Activated T-helper 2 cell treated with anti-CD3 and anti-CD28 coated beads, Interferon-gamma antibody, Interleukin-2, Interleukin-4, amounts not matched to agents 10 μg/mL and 5 μg/mL and 100 μg/mL, durations not matched to agents 14 hours and 24 hours and 36 hours (primary cell): ENCODE measurements around the gene CITED2. TPM values are rescaled to one million over a fixed set of nuclear protein-coding genes. Genes with fewer than 3 reads are reported as not detected.
A peak's percentile ranks its signal among the peaks of the same experiment; 100 is the strongest.
"Not testable (repeated sequence)": the region's sequence is repeated elsewhere in the genome, so short reads cannot be mapped to it uniquely, and the experiment has no call there.

Experiments
- DNase-seq: peaks from one replicate; pipeline ENCODE4 v3.0.0; 2021; ENCODE audit warnings: low spot score
- H3K27ac Mint-ChIP-seq: one replicate; pipeline ENCODE4 v1.8.0; 2021; ENCODE audit warnings: mixed read lengths
- H3K27me3 Mint-ChIP-seq: one replicate; pipeline ENCODE4 v1.8.0; 2021; ENCODE audit warnings: low read depth, mixed read lengths
- H3K36me3 Mint-ChIP-seq: one replicate; pipeline ENCODE4 v1.8.0; 2021; ENCODE audit warnings: low read depth, mixed read lengths
- H3K4me1 Mint-ChIP-seq: one replicate; pipeline ENCODE4 v1.8.0; 2021; ENCODE audit warnings: low read depth, mixed read lengths
- H3K4me3 Mint-ChIP-seq: one replicate; pipeline ENCODE4 v1.8.0; 2021; ENCODE audit warnings: low read depth, mild to moderate bottlenecking, moderate library complexity, mixed read lengths
- H3K9me3 Mint-ChIP-seq: one replicate; pipeline ENCODE4 v1.8.0; 2021; ENCODE audit warnings: mixed read lengths
- intact Hi-C: fragments of 100-400 bp; cut with micrococcal nuclease; formaldehyde crosslinking; loops from one replicate; pipeline ENCODE4 v1.15.1; 2023
- total RNA-seq: library from RNA; stranded (reverse); gene quantifications from 2 replicates; pipeline ENCODE4 v1.2.3, GENCODE V29; 2022

The CITED2 gene
- total RNA-seq, 1 donor from 2014 or later: 43.6 TPM

DNA sequence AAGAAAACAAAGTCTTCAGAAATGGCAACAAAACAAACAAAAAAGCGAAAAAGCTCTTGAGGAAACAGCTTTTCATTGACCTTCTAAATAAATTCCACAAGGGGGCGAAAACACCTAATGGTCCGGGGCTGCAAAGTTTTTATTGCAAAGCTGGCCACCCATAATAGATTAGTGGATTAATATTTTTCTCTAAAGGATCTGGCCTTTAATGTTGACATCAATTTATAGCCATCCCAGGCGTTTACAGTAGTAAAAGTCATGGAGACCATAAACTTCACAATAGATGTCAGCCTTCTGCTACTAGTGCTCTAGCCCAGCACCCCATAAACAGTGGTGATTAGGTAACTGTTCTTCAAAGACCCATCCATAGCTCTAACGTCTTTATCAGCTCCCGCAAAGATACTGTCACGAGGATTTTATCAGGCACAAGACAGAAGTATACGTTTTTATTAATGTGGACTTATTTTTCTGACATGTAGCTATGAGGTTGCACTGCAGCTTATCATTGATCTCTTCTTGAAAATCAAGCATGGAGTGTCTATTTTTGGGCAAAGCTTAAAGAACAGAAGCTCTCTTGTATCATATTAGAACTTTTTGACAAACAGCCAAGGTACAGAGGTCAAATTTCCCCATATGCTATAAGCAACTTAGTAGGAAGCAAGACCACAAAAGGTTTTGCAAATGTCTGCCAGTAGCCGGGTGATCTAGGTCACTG is 4.7 kb downstream of the CITED2 start:
- intact Hi-C loops: loop anchor here (5.0 to 10.0 kb wide), 5 partner anchors 398 to 1553 kb away; no protein-coding TSS in a partner anchor
- peaks cover under 1% of the 10 kb centered on the region for H3K27me3 Mint-ChIP-seq
- no peak overlapping the region for H3K4me3 Mint-ChIP-seq
- no peaks in the 10 kb centered on the region for H3K9me3 Mint-ChIP-seq
- DNase-seq: no peak
- H3K4me1 Mint-ChIP-seq: peaks cover 30% of the 10 kb centered on the region
- peaks cover 37% of the 10 kb centered on the region for H3K36me3 Mint-ChIP-seq
- peak overlapping the region; percentile 0 for H3K27ac Mint-ChIP-seq

DNA sequence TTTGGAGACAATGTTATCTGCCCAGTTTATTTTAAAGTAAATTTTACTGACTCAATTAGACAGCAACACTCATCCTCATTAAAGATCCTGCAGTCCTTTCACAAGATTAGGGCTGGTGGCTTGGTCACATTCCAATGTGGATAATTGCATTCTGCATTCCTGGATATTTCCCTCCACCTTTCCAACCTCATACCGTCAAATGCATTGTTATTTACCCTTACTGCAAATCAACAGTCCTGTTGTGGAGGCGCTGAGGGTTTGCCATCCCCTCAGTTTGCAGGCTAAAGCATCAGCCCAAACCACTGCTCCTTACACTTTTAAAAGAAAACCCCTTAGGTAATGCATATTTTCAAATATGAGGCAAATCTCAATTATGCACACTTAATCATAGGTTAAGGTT is 5.4 kb downstream of the CITED2 start:
- H3K9me3 Mint-ChIP-seq: no peaks in the 10 kb centered on the region

GRCh38 chr6:139368661-139369060 is 5.8 kb downstream of the CITED2 start:
- intact Hi-C loops: loop anchor here (5.0 kb wide), 1 partner anchor 776 kb away; no protein-coding TSS in a partner anchor
- Mint-ChIP-seq H3K9me3 (no peaks in the 10 kb centered on the region), H3K4me3 (no peak overlapping the region), H3K4me1 (peaks cover 37% of the 10 kb centered on the region), H3K36me3 (peaks cover 29% of the 10 kb centered on the region), H3K27me3 (peaks cover 1% of the 10 kb centered on the region), H3K27ac (no peak overlapping the region)
- no peak for DNase-seq

More for the DNA sequence above, 5.4 kb downstream of the CITED2 start:
- Mint-ChIP-seq H3K36me3 (peaks cover 33% of the 10 kb centered on the region), H3K4me3 (no peak overlapping the region), H3K4me1 (peaks cover 34% of the 10 kb centered on the region), H3K27me3 (peaks cover 1% of the 10 kb centered on the region), H3K27ac (no peak overlapping the region)
- intact Hi-C loops: loop anchor here (5.0 kb wide), 1 partner anchor 777 kb away; no protein-coding TSS in a partner anchor
- DNase-seq: no peak

DNA sequence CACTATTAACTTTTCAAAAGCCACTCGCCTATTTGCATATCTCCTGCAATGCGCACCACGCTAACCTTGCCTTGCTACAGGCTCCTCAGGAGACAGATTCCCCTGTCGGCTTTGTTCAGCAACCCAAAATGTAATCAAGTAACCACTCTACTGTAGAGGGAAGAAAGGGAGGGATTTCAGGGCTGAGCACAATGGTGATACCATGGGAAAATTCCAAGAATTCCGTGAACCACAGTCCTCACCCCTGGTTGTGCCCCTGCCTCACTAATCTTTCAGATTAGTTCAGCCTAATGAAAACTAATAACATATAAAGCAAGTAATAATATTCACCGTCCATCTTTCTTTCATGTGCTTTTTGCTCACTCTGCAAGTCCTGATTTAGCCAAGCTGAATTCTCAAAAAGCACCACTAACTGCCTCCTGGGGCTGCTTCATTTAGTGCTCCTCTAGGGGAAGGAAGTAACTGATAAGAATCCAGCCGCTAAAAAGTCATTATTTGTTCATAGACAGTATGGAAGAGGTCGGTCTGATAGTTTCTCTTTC is 6.6 kb downstream of the CITED2 start:
- H3K9me3 Mint-ChIP-seq: no peaks in the 10 kb centered on the region

GRCh38 chr6:139364982-139365379 is 9.5 kb downstream of the CITED2 start:
- Mint-ChIP-seq H3K27ac (no peak overlapping the region), H3K36me3 (no peaks in the 10 kb centered on the region), H3K4me1 (peaks cover 28% of the 10 kb centered on the region), H3K27me3 (peaks cover 1% of the 10 kb centered on the region), H3K4me3 (no peak overlapping the region), H3K9me3 (no peaks in the 10 kb centered on the region)
- no peak for DNase-seq
- intact Hi-C loops: loop anchor here (1.0 to 5.0 kb wide), 5 partner anchors 146 to 773 kb away; partner anchors contain the start of gene ABRACL

More for the DNA sequence above, 6.6 kb downstream of the CITED2 start:
- intact Hi-C loops: loop anchor here (5.0 kb wide), 1 partner anchor 776 kb away; no protein-coding TSS in a partner anchor
- H3K27ac Mint-ChIP-seq: no peak overlapping the region
- H3K36me3 Mint-ChIP-seq: peaks cover 23% of the 10 kb centered on the region
- H3K27me3 Mint-ChIP-seq: peaks cover 1% of the 10 kb centered on the region
- DNase-seq: no peak
- H3K4me3 Mint-ChIP-seq: no peak overlapping the region
- H3K4me1 Mint-ChIP-seq: peaks cover 41% of the 10 kb centered on the region

GRCh38 chr6:139364302-139364981 is 10.0 kb downstream of the CITED2 start:
- intact Hi-C loops: loop anchor here (1.0 to 2.0 kb wide), 4 partner anchors 145 to 548 kb away; partner anchors contain the start of gene ABRACL
- Mint-ChIP-seq H3K27me3 (peaks cover 1% of the 10 kb centered on the region), H3K4me3 (no peak overlapping the region), H3K27ac (no peak overlapping the region), H3K9me3 (no peaks in the 10 kb centered on the region), H3K4me1 (peaks cover 24% of the 10 kb centered on the region), H3K36me3 (no peaks in the 10 kb centered on the region)
- DNase-seq: no peak

- not testable (repeated sequence) for H3K27ac Mint-ChIP-seq, H3K9me3 Mint-ChIP-seq, H3K36me3 Mint-ChIP-seq, H3K27me3 Mint-ChIP-seq, DNase-seq, H3K4me3 Mint-ChIP-seq
- peaks cover 24% of the 10 kb centered on the region for H3K4me1 Mint-ChIP-seq
- intact Hi-C loops: loop anchor here (1.0 to 2.0 kb wide), 4 partner anchors 144 to 547 kb away; partner anchors contain the start of gene ABRACL
Measured at GRCh38 chr6:139363797-139364196, 10.7 kb downstream of the CITED2 start.

DNA sequence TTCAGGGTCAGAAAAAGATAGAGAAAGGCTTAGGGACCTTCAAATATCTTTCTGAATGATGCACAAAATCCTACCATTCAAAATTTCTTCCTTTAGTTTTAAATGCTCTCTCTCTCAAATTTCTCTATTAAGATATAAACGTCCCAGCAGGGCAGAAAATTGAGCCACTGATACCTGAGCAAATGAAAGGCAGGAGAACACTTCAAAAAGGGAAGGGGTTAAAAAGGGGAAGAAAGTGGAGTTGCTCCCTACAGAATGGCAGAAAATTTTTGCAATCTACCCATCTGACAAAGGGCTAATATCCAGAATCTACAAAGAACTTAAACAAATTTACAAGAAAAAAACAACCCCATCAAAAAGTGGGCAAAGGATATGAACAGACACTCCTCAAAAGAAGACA is 11.3 kb downstream of the CITED2 start:
- peaks cover 22% of the 10 kb centered on the region for H3K4me1 Mint-ChIP-seq
- H3K4me3 Mint-ChIP-seq, H3K36me3 Mint-ChIP-seq, H3K27ac Mint-ChIP-seq, DNase-seq, H3K27me3 Mint-ChIP-seq, intact Hi-C loops, H3K9me3 Mint-ChIP-seq: not testable (repeated sequence)

- intact Hi-C loops: no loop called here
- H3K27ac Mint-ChIP-seq: no peak overlapping the region
- H3K27me3 Mint-ChIP-seq: peaks cover 1% of the 10 kb centered on the region
- DNase-seq: no peak
- H3K9me3 Mint-ChIP-seq: no peaks in the 10 kb centered on the region
- no peaks in the 10 kb centered on the region for H3K36me3 Mint-ChIP-seq
- H3K4me1 Mint-ChIP-seq: peaks cover 17% of the 10 kb centered on the region
- no peak overlapping the region for H3K4me3 Mint-ChIP-seq
Measured at GRCh38 chr6:139361211-139361610, 13.2 kb downstream of the CITED2 start.

GRCh38 chr6:139356924-139357323 is 17.5 kb downstream of the CITED2 start:
- Mint-ChIP-seq H3K4me3 (no peak overlapping the region), H3K27me3 (peaks cover 3% of the 10 kb centered on the region), H3K4me1 (peaks cover 10% of the 10 kb centered on the region), H3K9me3 (peaks cover 6% of the 10 kb centered on the region), H3K27ac (no peak overlapping the region), H3K36me3 (peaks cover 5% of the 10 kb centered on the region)
- intact Hi-C loops: no loop called here
- no peak for DNase-seq

- peaks cover 6% of the 10 kb centered on the region for H3K9me3 Mint-ChIP-seq
- H3K36me3 Mint-ChIP-seq: peaks cover 5% of the 10 kb centered on the region
- no peak overlapping the region for H3K4me3 Mint-ChIP-seq
- H3K27me3 Mint-ChIP-seq: peaks cover 3% of the 10 kb centered on the region
- no peak for DNase-seq
- peaks cover 6% of the 10 kb centered on the region for H3K4me1 Mint-ChIP-seq
- intact Hi-C loops: loop anchor here (2.0 kb wide), 1 partner anchor 65 kb away; the partner anchor contains the start of gene TXLNB
- H3K27ac Mint-ChIP-seq: no peak overlapping the region
Measured at GRCh38 chr6:139355777-139356445, 18.5 kb downstream of the CITED2 start.

GRCh38 chr6:139355172-139355571 is 19.3 kb downstream of the CITED2 start:
- H3K27ac Mint-ChIP-seq: no peak overlapping the region

More at GRCh38 chr6:139355172-139355571, 19.3 kb downstream of the CITED2 start:
- peaks cover 5% of the 10 kb centered on the region for H3K36me3 Mint-ChIP-seq
- intact Hi-C loops: loop anchor here (2.0 kb wide), 1 partner anchor 64 kb away; the partner anchor contains the start of gene TXLNB
- H3K9me3 Mint-ChIP-seq: peaks cover 6% of the 10 kb centered on the region
- DNase-seq: no peak
- H3K4me3 Mint-ChIP-seq: no peak overlapping the region
- H3K4me1 Mint-ChIP-seq: peaks cover 5% of the 10 kb centered on the region
- peaks cover 3% of the 10 kb centered on the region for H3K27me3 Mint-ChIP-seq
